ENCODE measurements around the gene MOB3A. TPM values are rescaled to one million over a fixed set of nuclear protein-coding genes. Genes with fewer than 3 reads are reported as not detected.

The MOB3A gene
- total and polyA plus RNA-seq, 2 of the 13 experiments (the other 11 are each of a cell fraction or from before 2014, with no cell fraction given), result 3.5 to 17.8 TPM

GRCh38 chr19:2051773-2052704 is 44.1 kb downstream of the MOB3A start (continued):
- no peak for TF ChIP-seq SOX13 (IDR thresholded peaks at IDR 0.05)
- no peak for TF ChIP-seq SOX13 (CRISPR knock-in tag; conservative IDR thresholded peaks at IDR 0.05 in 1 of 2, IDR thresholded peaks at IDR 0.05 in 1 of 2)
- TF ChIP-seq HIVEP1 (CRISPR knock-in tag; IDR thresholded peaks at IDR 0.05), result peak; percentile 61; the same call in 1 of the 2 replicates
- TF ChIP-seq ZNF530 (CRISPR knock-in tag; IDR thresholded peaks at IDR 0.05; ENCODE audit: low read depth), result no peak
- peak; percentile 45 for TF ChIP-seq CTCF (CRISPR knock-in tag; IDR thresholded peaks at IDR 0.05)
- TF ChIP-seq ZBTB26 (CRISPR knock-in tag; IDR thresholded peaks at IDR 0.05; ENCODE audit: borderline replicate concordance), result peak; percentile 62; the same call in 1 of the 2 replicates
- peak; percentile 28; the same call in 1 of the 2 replicates for TF ChIP-seq PHF21A (CRISPR knock-in tag; IDR thresholded peaks at IDR 0.05)
- TF ChIP-seq TBX3 (IDR thresholded peaks at IDR 0.05; ENCODE audit: borderline replicate concordance), result peak; percentile 43; the same call in 1 of the 2 replicates
- peak; percentile 47 for TF ChIP-seq PAXIP1 (CRISPR knock-in tag; conservative IDR thresholded peaks at IDR 0.05)
- TF ChIP-seq ZNF792 (CRISPR knock-in tag; IDR thresholded peaks at IDR 0.05), result no peak
- TF ChIP-seq ZNF646 (CRISPR knock-in tag; IDR thresholded peaks at IDR 0.05), result peak; percentile 86; the same call in 1 of the 2 replicates
- peak; percentile 10; the same call in 1 of the 2 replicates for TF ChIP-seq KDM2A (CRISPR knock-in tag; IDR thresholded peaks at IDR 0.05; ENCODE audit: borderline replicate concordance, low read depth)

Data from HepG2 (cell line).